GM23338 (cell line): ENCODE data around the gene NPIPA5. TPM values are rescaled to one million over a fixed set of nuclear protein-coding genes. Genes with fewer than 3 reads are reported as not detected.
"Not testable (repeated sequence)": the region's sequence is repeated elsewhere in the genome, so short reads cannot be mapped to it uniquely, and the experiment has no call there.

ENCODE experiments used
- ATAC-seq: fragments of 200-7000 bp; cut with Tn5 transposase; 3 replicates; pipeline ENCODE4 v1.9.1; 2020
- DNase-seq: peaks from one replicate; pipeline ENCODE4 v3.0.0-alpha.2; 2015; ENCODE audit warnings: low spot score
- H2AFZ ChIP-seq: fragments of 200-600 bp; sonication (generic); 2 replicates; pipeline ENCODE4 v1.8.0; 2016; ENCODE audit warnings: antibody characterized with exemption, mild to moderate bottlenecking, moderate library complexity
- H3F3A ChIP-seq: fragments of 200-600 bp; sonication (generic); replicated peaks from 2 replicates; pipeline ENCODE4 v1.8.0; 2017; ENCODE audit warnings: antibody characterized with exemption, mixed run types, low read depth
- H3K27ac ChIP-seq: fragments of 200-600 bp; sonication (generic); 2 replicates; pipeline ENCODE4 v1.6.1; 2016; ENCODE audit warnings: low read depth
- H3K27me3 ChIP-seq: fragments of 200-600 bp; sonication (generic); 2 replicates; pipeline ENCODE4 v1.8.0; 2016; ENCODE audit warnings: mild to moderate bottlenecking, mixed run types, moderate library complexity; ENCODE audit not compliant: insufficient read depth
- H3K36me3 ChIP-seq: fragments of 200-600 bp; sonication (generic); 2 replicates; pipeline ENCODE4 v1.8.0; 2016; ENCODE audit warnings: mild to moderate bottlenecking; ENCODE audit not compliant: insufficient read depth
- H3K4me1 ChIP-seq: fragments of 200-600 bp; sonication (generic); 2 replicates; pipeline ENCODE4 v1.8.0; 2016; ENCODE audit warnings: mild to moderate bottlenecking, moderate library complexity; ENCODE audit not compliant: insufficient read depth
- H3K4me2 ChIP-seq: fragments of 200-600 bp; sonication (generic); 2 replicates; pipeline ENCODE4 v1.7.1; 2017; ENCODE audit warnings: mixed run types
- H3K4me3 ChIP-seq: fragments of 200-600 bp; sonication (generic); 2 replicates; pipeline ENCODE4 v1.6.1; 2016; ENCODE audit warnings: mixed run types
- H3K79me2 ChIP-seq: fragments of 200-600 bp; sonication (generic); replicated peaks from 2 replicates; pipeline ENCODE4 v1.8.0; 2017; ENCODE audit warnings: mild to moderate bottlenecking; ENCODE audit not compliant: insufficient read depth
- H3K9me2 ChIP-seq: fragments of 200-600 bp; sonication (generic); 2 replicates; pipeline ENCODE4 v1.8.0; 2017; ENCODE audit not compliant: insufficient read depth
- H4K20me1 ChIP-seq: fragments of 200-600 bp; sonication (generic); replicated peaks from 2 replicates; pipeline ENCODE4 v1.8.0; 2017; ENCODE audit warnings: mild to moderate bottlenecking; ENCODE audit not compliant: insufficient read depth
- H3K27ac Mint-ChIP-seq: 2 replicates; pipeline ENCODE4 v1.8.0; 2020; ENCODE audit warnings: inconsistent platforms, mild to moderate bottlenecking, moderate library complexity, mixed read lengths
- H3K27me3 Mint-ChIP-seq: 3 replicates; pipeline ENCODE4 v1.8.0; 2022; ENCODE audit warnings: low read depth, mild to moderate bottlenecking, moderate library complexity, mixed read lengths, inconsistent platforms; ENCODE audit not compliant: insufficient read depth, poor library complexity
- H3K36me3 Mint-ChIP-seq: 3 replicates; pipeline ENCODE4 v1.8.0; 2021; ENCODE audit warnings: low read depth, mild to moderate bottlenecking, inconsistent platforms, moderate library complexity, mixed read lengths
- H3K4me1 Mint-ChIP-seq: 3 replicates; pipeline ENCODE4 v1.8.0; 2020; ENCODE audit warnings: mild to moderate bottlenecking, inconsistent platforms, mixed read lengths
- H3K4me3 Mint-ChIP-seq: 3 replicates; pipeline ENCODE4 v1.8.0; 2021; ENCODE audit warnings: moderate library complexity, mild to moderate bottlenecking, inconsistent platforms, mixed read lengths
- H3K9me3 Mint-ChIP-seq: 3 replicates; pipeline ENCODE4 v1.8.0; 2020; ENCODE audit warnings: moderate library complexity, mild to moderate bottlenecking, inconsistent platforms, mixed read lengths
- POLR2AphosphoS5 ChIP-seq: IDR thresholded peaks from 2 replicates; pipeline ENCODE4 v1.6.1; 2016; ENCODE audit warnings: antibody characterized with exemption, low read depth
- polyA plus RNA-seq: library from polyadenylated mRNA; unstranded; fragments of >200 nt; fragmentation: Nextera tagmentation; extraction: Ambion mirVana; gene quantifications from 2 replicates; pipeline ENCODE4 v1.2.1, GENCODE V29; 2016
- total RNA-seq: library from RNA; depleted of rRNA; stranded (reverse); fragments of >200 nt; shearing (Covaris generic); gene quantifications from 2 replicates; pipeline ENCODE4 v1.2.3, GENCODE V29; 2014

NPIPA5 gene
- total and polyA plus RNA-seq, 2 experiments from 2014 or later = 0.56 to 2.7 TPM

DNA sequence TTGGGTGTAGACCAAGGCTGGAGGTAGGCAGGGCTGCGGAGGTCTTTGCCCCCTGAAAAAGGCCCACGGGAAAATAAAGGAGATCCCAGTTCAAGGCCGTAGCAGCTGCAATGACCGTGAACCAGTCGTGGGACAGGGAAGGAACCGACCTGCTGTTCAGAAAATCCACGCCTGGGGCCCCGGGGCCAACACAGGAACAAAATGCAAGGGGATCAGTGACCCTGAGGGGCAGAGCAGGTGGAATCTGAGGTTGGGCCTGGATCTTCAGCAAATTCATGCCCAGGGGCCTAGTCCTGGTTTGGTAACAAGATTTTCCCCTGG, 18.4 kb upstream of the NPIPA5 start:
- not testable (repeated sequence) for H3K79me2 ChIP-seq, H3F3A ChIP-seq, DNase-seq, H3K36me3 ChIP-seq, H3K9me2 ChIP-seq, H3K27ac ChIP-seq, H4K20me1 ChIP-seq, H3K27me3 ChIP-seq, H3K9me3 Mint-ChIP-seq, H3K4me1 ChIP-seq, H3K27ac Mint-ChIP-seq, H3K36me3 Mint-ChIP-seq
- ATAC-seq = peak; percentile 10
- Mint-ChIP-seq H3K4me3 (peak overlapping the region; percentile 76), H3K4me1 (peaks cover 18% of the 10 kb centered on the region), H3K27me3 (peaks cover 12% of the 10 kb centered on the region)
- Histone ChIP-seq H3K4me3 (peak overlapping the region; percentile 69), H2AFZ (peak overlapping the region; percentile 52; the same call in 1 of the 2 replicates), H3K4me2 (peak overlapping the region; percentile 78)

DNA sequence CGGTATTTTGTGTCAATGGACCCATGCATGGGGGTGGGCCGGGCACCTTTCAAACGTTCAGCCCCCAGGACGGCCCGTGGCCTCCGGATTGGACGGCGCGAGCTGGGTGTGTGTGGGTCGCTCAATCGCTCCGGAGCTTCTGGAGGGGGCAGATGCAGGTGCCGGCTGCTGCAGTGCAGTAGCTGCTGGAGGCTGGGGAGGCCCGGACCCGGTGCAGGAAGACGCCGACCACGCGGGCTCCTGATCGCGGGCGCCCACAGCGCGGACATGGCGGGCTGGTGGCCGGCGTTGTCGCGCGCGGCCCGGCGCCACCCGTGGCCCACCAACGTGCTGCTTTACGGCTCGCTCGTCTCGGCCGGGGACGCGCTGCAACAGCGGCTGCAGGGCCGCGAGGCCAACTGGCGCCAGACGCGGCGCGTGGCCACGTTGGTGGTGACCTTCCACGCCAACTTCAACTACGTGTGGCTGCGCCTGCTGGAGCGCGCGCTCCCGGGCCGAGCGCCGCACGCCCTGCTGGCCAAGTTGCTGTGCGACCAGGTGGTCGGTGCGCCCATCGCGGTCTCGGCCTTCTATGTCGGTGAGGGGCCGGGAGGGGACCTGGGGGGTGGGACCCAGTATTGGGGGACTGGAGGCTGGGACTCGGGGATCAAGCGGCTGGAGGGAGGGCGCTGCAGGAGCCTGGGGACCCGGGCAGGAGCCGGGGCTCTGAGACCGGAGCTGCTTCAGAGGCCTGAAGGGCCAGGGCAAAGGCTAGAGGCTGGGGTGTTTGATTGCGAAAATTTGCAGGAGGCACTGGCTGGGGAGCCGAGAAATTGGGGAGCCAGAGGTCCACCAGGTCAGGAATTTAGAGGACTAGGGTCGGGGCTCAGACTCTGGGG, 17.8 kb upstream of the NPIPA5 start, which contains the start of gene MPV17L:
MPV17L (plus strand) TSS at position 124 of the 878 bp plus-strand sequence; CDS start at position 268, 144 bp downstream.
- H2AFZ ChIP-seq = peak within 1 kb of the TSS; percentile 52; the same call in 1 of the 2 replicates
- H3K27ac Mint-ChIP-seq, H4K20me1 ChIP-seq, H3K27me3 ChIP-seq, H3K4me1 ChIP-seq, H3K36me3 ChIP-seq, H3K9me2 ChIP-seq, H3K9me3 Mint-ChIP-seq, H3K27ac ChIP-seq, H3K79me2 ChIP-seq, H3F3A ChIP-seq, H3K36me3 Mint-ChIP-seq: not testable (repeated sequence)
- peaks cover 12% of the 10 kb centered on the region for H3K27me3 Mint-ChIP-seq
- H3K4me3 Mint-ChIP-seq = peak within 1 kb of the TSS; percentile 76
- H3K4me1 Mint-ChIP-seq = peaks cover 18% of the 10 kb centered on the region
- peak; percentile 96 for ATAC-seq
- peak within 1 kb of the TSS; percentile 78 for H3K4me2 ChIP-seq
- peak; percentile 71 for TF ChIP-seq POLR2AphosphoS5
- H3K4me3 ChIP-seq = peak within 1 kb of the TSS; percentile 69
- DNase-seq = peak; percentile 83

DNA sequence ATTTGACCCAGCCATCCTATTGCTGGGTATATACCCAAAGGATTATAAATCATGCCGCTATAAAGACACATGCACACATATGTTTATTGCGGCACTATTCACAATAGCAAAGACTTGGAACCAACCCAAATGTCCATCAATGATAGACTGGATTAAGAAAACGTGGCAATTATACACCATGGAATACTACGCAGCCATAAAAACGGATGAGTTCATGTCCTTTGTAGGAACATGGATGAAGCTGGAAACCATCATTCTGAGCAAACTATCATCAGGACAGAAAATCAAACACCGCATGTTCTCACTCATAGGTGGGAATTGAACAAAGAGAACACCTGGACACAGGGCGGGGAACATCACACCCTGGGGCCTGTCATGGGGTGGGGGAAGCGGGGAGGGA, 14.9 kb upstream of the NPIPA5 start:
- Mint-ChIP-seq H3K27me3 (peaks cover 11% of the 10 kb centered on the region), H3K4me1 (peaks cover 11% of the 10 kb centered on the region)
- not testable (repeated sequence) for DNase-seq, H3K4me2 ChIP-seq, H3K9me2 ChIP-seq, H3K27ac ChIP-seq, H3K4me3 Mint-ChIP-seq, H3K4me1 ChIP-seq, H3K36me3 Mint-ChIP-seq, H3K9me3 Mint-ChIP-seq, ATAC-seq, H3K79me2 ChIP-seq, H3K27me3 ChIP-seq, H3K4me3 ChIP-seq, H2AFZ ChIP-seq, H3K27ac Mint-ChIP-seq, H4K20me1 ChIP-seq, H3F3A ChIP-seq, H3K36me3 ChIP-seq

DNA sequence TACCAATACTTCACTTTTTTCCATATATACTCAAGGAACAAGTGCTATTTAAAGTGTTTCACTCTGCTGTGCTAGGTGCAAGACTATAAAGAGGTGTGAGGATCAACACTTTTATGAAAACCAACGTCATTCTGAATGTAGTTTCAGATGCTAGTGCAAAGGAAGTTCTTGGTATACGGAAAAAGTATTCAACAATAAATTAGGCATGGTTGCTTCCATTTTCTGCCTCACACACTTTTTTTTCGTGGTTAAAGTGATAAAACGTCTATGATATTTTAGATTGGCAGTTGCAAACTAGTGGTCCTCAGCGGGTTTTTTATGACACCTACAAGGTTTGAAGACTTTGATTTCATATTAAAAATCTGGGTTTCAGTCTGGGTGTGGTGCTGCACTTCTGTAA, 11.8 kb upstream of the NPIPA5 start:
- not testable (repeated sequence) for ATAC-seq, H3F3A ChIP-seq, H3K4me1 Mint-ChIP-seq, H3K79me2 ChIP-seq, H3K4me1 ChIP-seq, H3K27me3 Mint-ChIP-seq, H3K36me3 Mint-ChIP-seq, H3K36me3 ChIP-seq, H3K27me3 ChIP-seq, H2AFZ ChIP-seq, H3K27ac Mint-ChIP-seq, H4K20me1 ChIP-seq, H3K9me2 ChIP-seq, H3K4me2 ChIP-seq, DNase-seq, H3K4me3 Mint-ChIP-seq, H3K9me3 Mint-ChIP-seq, H3K27ac ChIP-seq, H3K4me3 ChIP-seq

DNA sequence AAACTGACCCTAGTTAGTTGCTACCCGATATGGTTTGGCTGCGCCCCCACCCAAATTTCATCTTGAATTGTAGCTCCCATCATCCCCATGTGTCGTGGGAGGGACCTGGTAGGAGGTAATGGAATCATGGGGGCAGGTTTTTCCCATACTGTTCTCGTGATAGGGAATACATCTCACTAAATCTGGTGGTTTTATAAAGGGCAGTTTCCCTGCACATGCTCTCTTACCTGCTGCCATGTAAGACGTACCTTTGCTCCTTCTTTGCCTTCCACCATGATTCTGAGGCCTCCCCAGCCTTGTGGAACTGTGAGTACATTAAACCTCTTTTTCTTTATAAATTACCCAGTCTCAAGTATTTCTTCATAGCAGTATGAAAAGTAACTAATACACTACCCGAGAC, 10.0 kb upstream of the NPIPA5 start:
- not testable (repeated sequence) for H3K27me3 ChIP-seq, H4K20me1 ChIP-seq, H3K9me3 Mint-ChIP-seq, H3K36me3 Mint-ChIP-seq, H3K36me3 ChIP-seq, H3K27ac ChIP-seq, H3K4me2 ChIP-seq, DNase-seq, H3K9me2 ChIP-seq, ATAC-seq, H3K27me3 Mint-ChIP-seq, H3F3A ChIP-seq, H3K4me1 Mint-ChIP-seq, H3K4me1 ChIP-seq, H3K27ac Mint-ChIP-seq, H3K79me2 ChIP-seq, H3K4me3 Mint-ChIP-seq, H3K4me3 ChIP-seq, H2AFZ ChIP-seq

DNA sequence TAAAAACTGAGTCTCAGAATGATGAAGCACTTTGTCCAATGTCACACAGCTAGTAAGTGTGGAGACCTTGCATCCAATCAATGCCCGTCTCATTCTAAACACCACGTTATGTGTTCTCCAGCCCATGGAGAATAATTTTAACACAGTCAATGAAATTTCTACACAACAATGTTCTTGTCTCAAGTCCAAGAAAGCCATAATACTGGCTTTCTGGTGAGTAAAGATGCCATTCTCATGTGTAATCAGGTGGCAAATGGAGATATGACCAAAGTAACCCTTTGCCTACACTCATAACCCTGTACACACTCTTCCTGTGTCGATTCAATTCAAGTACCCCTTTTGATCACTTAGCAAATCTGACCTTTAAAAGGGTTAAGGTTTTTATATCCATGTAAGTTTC, 4.7 kb upstream of the NPIPA5 start:
- H3K36me3 Mint-ChIP-seq, H3K4me1 ChIP-seq, ATAC-seq, H3K79me2 ChIP-seq, DNase-seq, H4K20me1 ChIP-seq, H3K4me3 ChIP-seq, H3K27ac Mint-ChIP-seq, H3K4me3 Mint-ChIP-seq, H3K36me3 ChIP-seq, H3K4me2 ChIP-seq, H3K27me3 ChIP-seq, H3F3A ChIP-seq, H3K9me2 ChIP-seq, H3K4me1 Mint-ChIP-seq, H3K27me3 Mint-ChIP-seq, H3K9me3 Mint-ChIP-seq, H3K27ac ChIP-seq, H2AFZ ChIP-seq: not testable (repeated sequence)
